Stomach smooth muscle (tissue), 2 donors: ENCODE results near the gene HTR2C.

Experiments used
- H3K27ac ChIP-seq: one replicate; pipeline ENCODE4 v1.7.0; 2013; ENCODE audit warnings: mild to moderate bottlenecking, low read length, inconsistent platforms
- H3K27me3 ChIP-seq, 2 donors: one replicate each; pipeline ENCODE4 v1.7.0; 2013; ENCODE audit warnings: low read length in 2 of 2; ENCODE audit not compliant: insufficient read depth in 2 of 2, control insufficient read depth in 1 of 2
- H3K36me3 ChIP-seq, 2 donors: one replicate each; pipeline ENCODE4 v1.7.0; 2013; ENCODE audit warnings: low read length in 2 of 2; ENCODE audit not compliant: control insufficient read depth in 2 of 2, insufficient read depth in 2 of 2
- H3K4me1 ChIP-seq: one replicate; pipeline ENCODE4 v1.7.0; 2013; ENCODE audit warnings: low read length; ENCODE audit not compliant: control insufficient read depth, insufficient read depth
- H3K4me3 ChIP-seq, 2 donors: one replicate each; pipeline ENCODE4 v1.7.0; 2013; ENCODE audit warnings: low read length in 2 of 2
- H3K9ac ChIP-seq, 2 donors: one replicate each; pipeline ENCODE4 v1.7.0; 2013; ENCODE audit warnings: low read length in 2 of 2, mild to moderate bottlenecking in 1 of 2
- H3K9me3 ChIP-seq, 2 donors: one replicate each; pipeline ENCODE4 v1.7.0; 2013; ENCODE audit warnings: low read length in 2 of 2; ENCODE audit not compliant: control insufficient read depth in 2 of 2
- donor health status: healthy.
- donor health status: Pancreatic carcinoma.

The HTR2C gene

GRCh38 chrX:114712466-114712865 lies 128.6 kb downstream of the HTR2C start:
- Histone ChIP-seq H3K4me1 (no peaks in the 10 kb centered on the region), H3K9ac (no peak overlapping the region), H3K27ac (no peak overlapping the region), H3K27me3 (no peaks in the 10 kb centered on the region), H3K9me3 (no peaks in the 10 kb centered on the region), H3K36me3 (no peaks in the 10 kb centered on the region), H3K4me3 (no peak overlapping the region)

GRCh38 chrX:114715096-114715495 lies 131.2 kb downstream of the HTR2C start:
- Histone ChIP-seq H3K4me1 (no peaks in the 10 kb centered on the region), H3K9ac (no peak overlapping the region), H3K27me3 (no peaks in the 10 kb centered on the region), H3K4me3 (no peak overlapping the region), H3K27ac (no peak overlapping the region), H3K9me3 (no peaks in the 10 kb centered on the region), H3K36me3 (no peaks in the 10 kb centered on the region)

DNA sequence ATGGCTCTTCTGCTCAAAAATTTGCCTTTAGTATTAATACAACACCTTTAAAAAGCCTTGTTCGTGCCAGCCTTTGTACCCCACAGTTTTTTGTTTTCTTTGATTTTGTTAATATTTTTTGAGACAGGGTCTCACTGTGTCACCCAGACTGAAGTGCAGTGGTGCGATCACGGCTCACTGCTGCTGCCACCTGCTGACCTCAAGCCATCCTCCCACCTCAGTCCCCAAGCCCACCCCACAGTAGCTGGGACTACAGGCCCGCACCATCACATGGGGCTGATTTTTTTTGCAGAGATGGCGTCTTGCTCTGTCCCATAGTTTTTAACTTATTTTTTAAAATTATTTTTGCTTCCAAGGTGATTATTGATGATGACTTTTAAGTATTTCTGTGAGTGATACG lies 134.0 kb downstream of the HTR2C start:
- Histone ChIP-seq H3K36me3 (no peaks in the 10 kb centered on the region), H3K4me1 (no peaks in the 10 kb centered on the region), H3K9ac (no peak overlapping the region), H3K4me3 (no peak overlapping the region), H3K27ac (no peak overlapping the region), H3K9me3 (no peaks in the 10 kb centered on the region), H3K27me3 (no peaks in the 10 kb centered on the region)

GRCh38 chrX:114766541-114766940 lies 182.7 kb downstream of the HTR2C start:
- Histone ChIP-seq H3K4me3 (no peak overlapping the region), H3K4me1 (no peaks in the 10 kb centered on the region)

DNA sequence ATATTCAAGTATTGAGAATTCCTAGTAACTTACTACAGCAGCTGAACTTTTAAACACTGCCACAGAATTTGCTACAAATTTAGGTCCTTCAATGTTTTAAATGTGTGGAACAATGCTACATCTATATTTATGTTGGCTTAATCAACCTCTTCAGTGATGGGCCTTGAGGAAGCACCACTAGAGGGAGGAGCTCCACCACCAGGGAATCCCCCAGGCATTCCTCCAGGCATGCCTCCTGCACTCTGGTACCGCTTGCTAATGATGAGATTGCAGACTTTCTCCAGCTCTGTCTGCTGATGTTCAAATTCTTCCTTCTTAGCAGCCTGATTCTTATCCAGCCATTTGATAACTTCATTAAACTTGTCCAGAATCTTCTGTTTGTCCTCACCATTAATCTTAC lies 190.8 kb downstream of the HTR2C start:
- no peak overlapping the region for H3K4me3 ChIP-seq
- H3K27me3 ChIP-seq = no peaks in the 10 kb centered on the region
- H3K9me3 ChIP-seq = no peaks in the 10 kb centered on the region
- H3K27ac ChIP-seq = no peak overlapping the region
- no peak overlapping the region for H3K9ac ChIP-seq
- no peaks in the 10 kb centered on the region for H3K36me3 ChIP-seq
- H3K4me1 ChIP-seq = no peaks in the 10 kb centered on the region

More at GRCh38 chrX:114766541-114766940, 182.7 kb downstream of the HTR2C start:
- Histone ChIP-seq H3K9me3 (peaks cover 0 to 4% of the 10 kb centered on the region in 2 donors), H3K9ac (no peak overlapping the region), H3K36me3 (no peaks in the 10 kb centered on the region), H3K27me3 (no peaks in the 10 kb centered on the region), H3K27ac (no peak overlapping the region)

DNA sequence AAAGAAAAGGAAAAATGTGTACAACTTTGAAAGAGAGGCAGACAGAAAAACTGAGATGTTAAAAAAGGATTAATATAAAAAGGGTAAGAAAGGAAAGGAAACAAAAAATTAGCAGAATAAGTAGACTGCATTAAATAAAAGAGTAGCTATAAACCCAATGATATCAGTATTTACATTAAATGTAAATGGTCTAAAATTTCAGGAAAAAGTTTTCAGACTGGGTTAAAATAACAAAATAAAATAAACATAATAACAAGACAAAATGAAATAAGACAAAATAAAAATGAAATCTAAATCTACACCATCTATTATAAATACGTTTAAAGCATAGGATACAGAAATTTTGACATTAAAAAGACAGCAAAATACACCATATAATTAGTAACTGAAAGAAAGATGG lies 199.0 kb downstream of the HTR2C start:
- Histone ChIP-seq H3K36me3 (no peaks in the 10 kb centered on the region), H3K27ac (no peak overlapping the region), H3K9me3 (no peaks in the 10 kb centered on the region), H3K9ac (no peak overlapping the region), H3K4me1 (no peaks in the 10 kb centered on the region), H3K4me3 (no peak overlapping the region), H3K27me3 (peaks cover 0 to 2% of the 10 kb centered on the region in 2 donors)

DNA sequence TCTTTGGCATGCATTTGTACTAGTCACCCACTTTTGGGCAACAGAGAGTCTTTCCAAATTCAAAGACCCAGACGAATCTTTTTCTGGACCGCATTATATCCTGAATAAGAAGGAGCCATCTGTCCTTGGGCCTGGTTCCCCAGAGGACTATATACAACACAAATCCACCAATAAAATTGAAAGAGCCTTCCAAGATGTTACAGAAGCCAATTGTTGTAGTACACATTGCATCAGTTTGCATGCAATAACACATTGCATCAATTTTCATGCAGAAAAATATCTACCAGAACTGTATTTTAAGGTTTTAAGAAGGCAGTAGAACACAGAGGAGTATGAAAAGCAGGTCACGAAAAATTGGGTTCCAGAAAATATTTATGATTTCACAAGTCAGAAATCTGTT lies 203.2 kb downstream of the HTR2C start:
- H3K9ac ChIP-seq = no peak overlapping the region

GRCh38 chrX:114797494-114797893 lies 213.6 kb downstream of the HTR2C start:
- Histone ChIP-seq H3K9me3 (no peaks in the 10 kb centered on the region), H3K36me3 (no peaks in the 10 kb centered on the region), H3K27ac (no peak overlapping the region), H3K4me3 (no peak overlapping the region), H3K9ac (no peak overlapping the region), H3K27me3 (no peaks in the 10 kb centered on the region), H3K4me1 (no peaks in the 10 kb centered on the region)

More for the DNA sequence above, 203.2 kb downstream of the HTR2C start:
- Histone ChIP-seq H3K27me3 (no peaks in the 10 kb centered on the region), H3K27ac (no peak overlapping the region), H3K4me1 (no peaks in the 10 kb centered on the region), H3K4me3 (no peak overlapping the region), H3K36me3 (no peaks in the 10 kb centered on the region), H3K9me3 (peaks cover 0 to under 1% of the 10 kb centered on the region in 2 donors)

GRCh38 chrX:114798907-114799306 lies 215.0 kb downstream of the HTR2C start:
- no peaks in the 10 kb centered on the region for H3K9me3 ChIP-seq
- no peak overlapping the region for H3K4me3 ChIP-seq
- no peak overlapping the region for H3K27ac ChIP-seq
- H3K9ac ChIP-seq = no peak overlapping the region
- H3K27me3 ChIP-seq = no peaks in the 10 kb centered on the region
- no peaks in the 10 kb centered on the region for H3K4me1 ChIP-seq
- no peaks in the 10 kb centered on the region for H3K36me3 ChIP-seq

DNA sequence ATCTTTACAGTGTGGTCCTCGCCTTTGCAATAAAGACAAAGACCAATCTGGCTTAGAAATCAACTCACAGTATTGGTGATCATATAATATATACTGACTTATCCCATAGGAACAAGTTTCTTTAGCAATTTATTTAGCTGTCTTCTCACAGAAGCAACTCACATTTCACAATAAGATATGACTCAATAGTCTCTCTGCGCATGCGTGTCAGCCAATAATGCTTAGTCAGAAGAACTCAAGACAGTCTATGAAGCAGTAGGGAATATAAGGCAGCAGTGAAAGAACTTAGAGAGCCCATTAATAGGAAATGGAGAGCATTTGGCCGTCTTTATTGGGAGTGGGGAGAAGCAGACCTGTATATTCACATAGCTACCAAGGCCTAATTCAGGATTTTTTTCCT lies 216.8 kb downstream of the HTR2C start:
- Histone ChIP-seq H3K4me1 (no peaks in the 10 kb centered on the region), H3K9ac (no peak overlapping the region), H3K9me3 (no peaks in the 10 kb centered on the region), H3K4me3 (no peak overlapping the region), H3K27me3 (no peaks in the 10 kb centered on the region), H3K36me3 (no peaks in the 10 kb centered on the region), H3K27ac (no peak overlapping the region)

GRCh38 chrX:114819509-114819908 lies 235.6 kb downstream of the HTR2C start:
- Histone ChIP-seq H3K9ac (no peak overlapping the region), H3K36me3 (no peaks in the 10 kb centered on the region), H3K27ac (no peak overlapping the region), H3K4me3 (no peak overlapping the region), H3K27me3 (no peaks in the 10 kb centered on the region), H3K4me1 (no peaks in the 10 kb centered on the region), H3K9me3 (no peaks in the 10 kb centered on the region)
